ENCODE measurements around the gene FNIP2.

GRCh38 chr4:158833602-158834001 is 64.8 kb downstream of the FNIP2 start:
- TF ChIP-seq, protein P1, sequence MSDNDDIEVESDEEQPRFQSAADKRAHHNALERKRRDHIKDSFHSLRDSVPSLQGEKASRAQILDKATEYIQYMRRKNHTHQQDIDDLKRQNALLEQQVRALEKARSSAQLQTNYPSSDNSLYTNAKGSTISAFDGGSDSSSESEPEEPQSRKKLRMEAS (IDR thresholded peaks at IDR 0.05; ENCODE audit: low read depth, low read length), result no peak
- TF ChIP-seq YY1 (IDR thresholded peaks at IDR 0.05; ENCODE audit: low read depth, low read length), result no peak
- TF ChIP-seq SREBF1 (IDR thresholded peaks at IDR 0.05; ENCODE audit: low read length), result no peak
- no peak for TF ChIP-seq MTA3 (IDR thresholded peaks at IDR 0.05; ENCODE audit: borderline replicate concordance, low read length)
- no peak for TF ChIP-seq JUNB (IDR thresholded peaks at IDR 0.05)
- TF ChIP-seq, protein P2, sequence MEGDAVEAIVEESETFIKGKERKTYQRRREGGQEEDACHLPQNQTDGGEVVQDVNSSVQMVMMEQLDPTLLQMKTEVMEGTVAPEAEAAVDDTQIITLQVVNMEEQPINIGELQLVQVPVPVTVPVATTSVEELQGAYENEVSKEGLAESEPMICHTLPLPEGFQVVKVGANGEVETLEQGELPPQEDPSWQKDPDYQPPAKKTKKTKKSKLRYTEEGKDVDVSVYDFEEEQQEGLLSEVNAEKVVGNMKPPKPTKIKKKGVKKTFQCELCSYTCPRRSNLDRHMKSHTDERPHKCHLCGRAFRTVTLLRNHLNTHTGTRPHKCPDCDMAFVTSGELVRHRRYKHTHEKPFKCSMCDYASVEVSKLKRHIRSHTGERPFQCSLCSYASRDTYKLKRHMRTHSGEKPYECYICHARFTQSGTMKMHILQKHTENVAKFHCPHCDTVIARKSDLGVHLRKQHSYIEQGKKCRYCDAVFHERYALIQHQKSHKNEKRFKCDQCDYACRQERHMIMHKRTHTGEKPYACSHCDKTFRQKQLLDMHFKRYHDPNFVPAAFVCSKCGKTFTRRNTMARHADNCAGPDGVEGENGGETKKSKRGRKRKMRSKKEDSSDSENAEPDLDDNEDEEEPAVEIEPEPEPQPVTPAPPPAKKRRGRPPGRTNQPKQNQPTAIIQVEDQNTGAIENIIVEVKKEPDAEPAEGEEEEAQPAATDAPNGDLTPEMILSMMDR (IDR thresholded peaks at IDR 0.05 in 2 of 3, conservative IDR thresholded peaks at IDR 0.05 in 1 of 3; ENCODE audit: control insufficient read depth in 2 of 3, extremely low read depth in 1 of 3, insufficient read depth in 1 of 3, low read depth in 3 of 3, low read length in 3 of 3), result no peak
- no peak for TF ChIP-seq CHD4 (IDR thresholded peaks at IDR 0.05)
- TF ChIP-seq, protein P3, sequence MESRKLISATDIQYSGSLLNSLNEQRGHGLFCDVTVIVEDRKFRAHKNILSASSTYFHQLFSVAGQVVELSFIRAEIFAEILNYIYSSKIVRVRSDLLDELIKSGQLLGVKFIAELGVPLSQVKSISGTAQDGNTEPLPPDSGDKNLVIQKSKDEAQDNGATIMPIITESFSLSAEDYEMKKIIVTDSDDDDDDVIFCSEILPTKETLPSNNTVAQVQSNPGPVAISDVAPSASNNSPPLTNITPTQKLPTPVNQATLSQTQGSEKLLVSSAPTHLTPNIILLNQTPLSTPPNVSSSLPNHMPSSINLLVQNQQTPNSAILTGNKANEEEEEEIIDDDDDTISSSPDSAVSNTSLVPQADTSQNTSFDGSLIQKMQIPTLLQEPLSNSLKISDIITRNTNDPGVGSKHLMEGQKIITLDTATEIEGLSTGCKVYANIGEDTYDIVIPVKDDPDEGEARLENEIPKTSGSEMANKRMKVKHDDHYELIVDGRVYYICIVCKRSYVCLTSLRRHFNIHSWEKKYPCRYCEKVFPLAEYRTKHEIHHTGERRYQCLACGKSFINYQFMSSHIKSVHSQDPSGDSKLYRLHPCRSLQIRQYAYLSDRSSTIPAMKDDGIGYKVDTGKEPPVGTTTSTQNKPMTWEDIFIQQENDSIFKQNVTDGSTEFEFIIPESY (IDR thresholded peaks at IDR 0.05), result no peak
- no peak for TF ChIP-seq ZBED1 (IDR thresholded peaks at IDR 0.05; ENCODE audit: borderline replicate concordance)

Data from GM12878 (cell line).